Esophagus mucosa (tissue), 1 donor: ENCODE measurements around the gene CTSS. TPM values are rescaled to one million over a fixed set of nuclear protein-coding genes. Genes with fewer than 3 reads are reported as not detected.
A peak's percentile ranks its signal among the peaks of the same experiment; 100 is the strongest.
"Not testable (repeated sequence)": the region's sequence is repeated elsewhere in the genome, so short reads cannot be mapped to it uniquely, and the experiment has no call there.

ENCODE experiments used
- ATAC-seq: fragments of 200-7000 bp; cut with Tn5 transposase; one replicate; pipeline ENCODE4 v1.9.1; 2020
- total RNA-seq: library from RNA; stranded (reverse); gene quantifications from one replicate; pipeline ENCODE4 v1.2.4, GENCODE V29; 2023
- donor health status: DM: yes; HTN: yes; CAD: no.

The CTSS gene
- total RNA-seq, 1 donor from 2014 or later = 19.6 TPM

DNA sequence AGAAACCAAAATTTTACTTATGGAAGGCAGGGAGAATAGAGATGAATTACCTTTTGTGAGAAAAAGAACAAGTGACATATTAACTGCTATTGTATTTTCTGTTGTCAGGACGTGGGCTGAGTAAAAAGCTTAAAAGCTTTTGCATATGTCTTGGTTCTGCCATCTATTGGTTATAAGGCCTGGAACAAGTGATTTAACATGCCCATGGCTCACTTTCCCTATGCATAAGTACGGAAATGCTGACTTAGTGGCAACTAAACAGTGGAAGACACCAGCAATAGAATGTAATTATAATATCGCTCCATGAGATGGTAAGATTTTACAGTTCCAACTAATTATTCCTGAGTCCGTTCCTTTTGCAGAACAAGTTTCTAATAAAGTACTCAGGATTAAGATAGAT is 6.7 kb upstream of the CTSS start:
- ATAC-seq = no peak

DNA sequence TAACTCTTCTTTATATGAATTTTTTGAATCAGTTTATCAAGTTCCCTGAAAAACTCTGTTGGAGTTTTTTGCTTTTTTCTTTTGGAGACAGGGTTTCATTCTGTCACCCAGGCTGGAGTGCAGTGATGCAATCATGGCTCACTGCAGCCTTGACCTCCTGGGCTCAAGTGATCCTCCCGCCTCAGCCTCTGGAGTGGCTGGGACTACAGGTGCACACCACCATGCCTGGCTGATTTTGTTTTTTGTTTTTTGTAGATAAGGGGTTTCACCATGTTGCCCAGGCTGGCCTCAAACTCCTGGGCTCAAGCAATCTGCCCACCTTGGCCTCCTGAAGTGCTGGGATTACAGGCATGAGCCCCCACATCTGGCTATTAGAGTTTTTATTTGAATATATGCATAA is 2.1 kb upstream of the CTSS start:
- not testable (repeated sequence) for ATAC-seq

DNA sequence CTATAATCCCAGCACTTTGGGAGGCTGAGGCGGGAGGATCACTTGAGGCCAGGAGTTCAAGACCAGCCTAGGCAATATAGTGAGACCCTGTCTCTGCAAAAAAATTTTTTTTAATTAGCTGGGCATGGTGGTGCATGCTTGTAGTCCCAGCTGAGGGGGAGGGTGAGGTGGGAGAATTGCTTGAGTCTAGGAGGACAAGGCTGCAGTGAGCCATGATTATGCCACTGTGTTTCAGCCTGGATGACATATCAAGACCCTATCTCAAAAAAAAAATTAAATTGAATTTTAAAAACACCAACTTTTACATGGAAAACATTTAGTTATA is 361 bp upstream of the CTSS start:
- ATAC-seq = not testable (repeated sequence)

DNA sequence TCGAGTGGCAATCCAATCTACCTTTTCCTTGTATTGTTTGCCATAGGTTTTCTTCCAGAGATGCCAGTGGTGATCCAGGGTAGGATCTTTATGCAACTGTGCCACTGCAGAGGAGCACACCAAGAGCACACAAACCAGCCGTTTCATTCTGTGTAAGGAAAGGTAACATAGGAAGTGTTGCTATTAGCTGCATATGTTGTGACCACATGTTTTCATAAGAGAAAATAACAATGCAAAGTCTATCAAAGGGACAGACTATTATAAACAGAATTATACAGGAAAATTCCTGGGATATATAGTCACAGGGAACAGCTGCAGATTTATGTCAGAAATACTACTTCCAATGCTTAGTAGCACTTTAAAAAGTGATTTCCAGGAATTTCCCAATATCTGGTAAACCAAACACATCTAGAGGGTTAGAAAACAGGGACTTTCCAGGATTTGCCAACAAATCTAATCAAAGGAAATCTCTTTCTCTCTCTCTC is 919 bp downstream of the CTSS start:
- peak; percentile 35 for ATAC-seq

DNA sequence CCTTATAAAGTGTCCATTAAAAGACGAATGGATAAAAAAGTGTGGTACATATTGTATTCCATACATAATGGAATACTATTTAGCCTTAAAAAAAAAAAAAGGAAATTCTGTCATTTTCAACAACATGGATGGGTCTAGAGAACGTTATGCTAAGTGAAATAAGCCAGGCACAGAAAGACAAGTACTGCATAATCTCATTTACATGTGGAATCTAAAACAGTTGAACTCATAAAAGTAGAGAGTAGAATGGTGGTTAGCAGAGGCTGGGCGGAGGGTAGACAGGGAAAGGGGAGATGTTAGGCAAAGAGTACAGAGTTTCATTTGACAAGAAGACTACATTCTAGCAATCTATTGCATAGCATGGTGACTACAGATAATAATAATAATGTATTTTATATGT is 2.6 kb downstream of the CTSS start:
- ATAC-seq = no peak

DNA sequence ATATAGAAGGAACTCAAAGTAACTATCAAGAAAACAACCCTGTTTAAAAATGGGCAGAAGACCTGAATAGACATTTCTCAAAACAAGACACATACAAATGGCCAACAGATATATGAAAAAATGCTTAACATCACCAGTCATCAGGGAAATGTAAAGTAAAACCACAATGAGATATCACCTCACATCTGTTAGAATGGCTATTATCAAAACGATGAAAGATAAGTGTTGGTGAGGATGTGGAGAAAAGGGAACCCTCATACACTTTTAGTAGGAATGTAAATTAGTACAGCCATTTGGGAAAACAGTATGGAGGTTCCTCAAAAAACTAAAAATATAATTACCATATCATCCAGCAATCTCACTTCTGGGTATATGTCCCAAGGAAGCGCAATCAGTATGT is 3.0 kb downstream of the CTSS start:
- no peak for ATAC-seq

DNA sequence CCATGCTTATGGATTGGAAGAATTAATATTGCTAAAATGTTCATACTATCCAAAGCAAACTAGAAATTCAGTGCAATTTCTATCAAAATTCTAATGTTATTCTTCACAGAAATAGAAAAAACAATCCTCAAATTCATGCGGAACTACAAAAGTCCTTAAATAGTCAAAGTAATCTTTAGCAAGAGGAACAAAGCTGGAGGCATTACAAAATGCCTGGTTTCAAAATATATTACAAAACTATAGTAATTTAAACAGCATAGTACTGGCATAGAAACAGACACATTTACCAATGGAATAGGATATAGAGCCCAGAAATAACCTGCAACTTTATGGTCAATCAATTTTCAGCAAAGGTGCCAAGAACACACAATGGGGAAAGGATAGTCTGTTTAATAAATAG is 3.8 kb downstream of the CTSS start:
- no peak for ATAC-seq

DNA sequence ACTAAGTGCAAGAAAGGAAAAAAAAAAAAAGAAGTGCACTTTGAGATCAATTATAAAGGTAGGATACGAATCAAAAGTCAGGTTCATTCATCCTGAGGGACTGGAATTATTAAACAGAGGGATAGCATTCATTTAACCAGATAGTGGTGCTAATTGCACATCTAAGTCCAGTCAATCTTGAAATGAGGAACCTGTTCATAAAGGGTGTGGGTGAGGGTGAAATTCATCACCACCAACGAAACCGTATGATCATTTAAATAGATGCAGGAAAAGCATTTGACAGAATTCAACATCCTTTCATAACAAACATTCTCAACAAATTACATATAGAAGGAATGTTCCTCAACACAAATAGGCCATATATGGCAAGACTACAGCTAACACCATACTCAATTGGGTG is 5.6 kb downstream of the CTSS start:
- no peak for ATAC-seq

DNA sequence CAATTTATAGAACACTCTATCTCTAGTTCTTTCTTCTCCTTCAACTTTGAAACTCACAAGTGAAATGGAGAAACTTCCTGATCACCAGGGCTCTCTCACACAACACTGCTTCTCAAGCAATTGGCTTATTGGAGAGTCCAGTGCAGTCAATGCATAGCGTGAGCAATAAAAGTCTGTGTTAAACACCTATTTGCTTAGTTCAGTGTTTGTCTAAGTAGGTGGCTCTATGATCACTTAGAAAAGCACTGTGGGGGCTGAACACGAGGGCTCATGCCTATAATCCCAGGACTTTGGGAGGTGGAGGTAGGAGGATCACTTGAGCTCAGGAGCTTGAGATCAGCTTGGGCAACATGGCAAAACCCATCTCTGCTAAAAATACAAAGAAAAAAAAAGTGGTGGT is 12.2 kb downstream of the CTSS start:
- ATAC-seq = no peak

DNA sequence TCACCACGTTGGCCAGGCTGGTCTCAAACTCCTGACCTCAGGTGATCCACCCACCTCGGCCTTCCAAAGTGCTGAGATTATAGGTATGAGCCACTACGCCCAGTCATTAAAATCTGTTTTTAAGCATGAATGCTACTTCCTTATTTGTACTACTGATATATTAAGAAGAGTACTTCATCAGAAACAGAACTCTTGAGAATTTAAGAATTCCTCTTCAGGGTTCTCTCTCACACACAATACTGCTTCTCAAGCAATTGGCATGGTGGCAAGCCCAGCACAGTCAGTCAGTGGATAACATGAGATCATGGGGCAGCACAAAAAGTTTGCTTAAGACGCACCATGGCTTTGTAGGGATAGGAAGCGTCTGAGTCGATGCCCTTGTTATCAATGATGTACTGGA is 14.1 kb downstream of the CTSS start:
- ATAC-seq = no peak

DNA sequence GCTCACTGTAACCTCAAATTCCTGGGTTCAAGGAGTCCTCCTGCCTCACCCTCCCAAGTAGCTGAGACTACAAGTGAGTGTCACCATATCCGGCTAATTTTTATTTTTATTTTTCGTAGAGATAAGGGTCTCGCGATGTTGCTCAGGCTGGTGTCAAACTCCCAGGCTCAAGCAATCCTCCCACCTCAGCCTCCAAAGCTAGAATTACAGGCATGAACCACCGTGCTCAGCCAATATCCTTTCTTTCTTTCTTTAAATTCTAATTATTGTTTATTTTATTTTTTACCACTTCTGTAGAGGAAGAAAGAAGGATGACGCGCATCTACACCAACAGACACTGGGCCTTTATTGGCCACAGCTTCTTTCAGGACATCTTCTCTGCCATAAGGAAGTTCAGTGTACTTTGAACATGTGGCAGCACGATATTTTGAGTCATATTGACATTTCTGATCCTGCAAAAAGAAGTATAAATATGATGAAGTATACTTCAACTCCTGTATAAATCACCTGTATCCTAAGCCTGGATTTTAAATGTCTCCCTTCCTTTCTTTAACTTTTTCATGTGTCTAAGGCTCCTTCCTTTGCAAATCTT is 15.8 kb downstream of the CTSS start:
- peak; percentile 87 for ATAC-seq

DNA sequence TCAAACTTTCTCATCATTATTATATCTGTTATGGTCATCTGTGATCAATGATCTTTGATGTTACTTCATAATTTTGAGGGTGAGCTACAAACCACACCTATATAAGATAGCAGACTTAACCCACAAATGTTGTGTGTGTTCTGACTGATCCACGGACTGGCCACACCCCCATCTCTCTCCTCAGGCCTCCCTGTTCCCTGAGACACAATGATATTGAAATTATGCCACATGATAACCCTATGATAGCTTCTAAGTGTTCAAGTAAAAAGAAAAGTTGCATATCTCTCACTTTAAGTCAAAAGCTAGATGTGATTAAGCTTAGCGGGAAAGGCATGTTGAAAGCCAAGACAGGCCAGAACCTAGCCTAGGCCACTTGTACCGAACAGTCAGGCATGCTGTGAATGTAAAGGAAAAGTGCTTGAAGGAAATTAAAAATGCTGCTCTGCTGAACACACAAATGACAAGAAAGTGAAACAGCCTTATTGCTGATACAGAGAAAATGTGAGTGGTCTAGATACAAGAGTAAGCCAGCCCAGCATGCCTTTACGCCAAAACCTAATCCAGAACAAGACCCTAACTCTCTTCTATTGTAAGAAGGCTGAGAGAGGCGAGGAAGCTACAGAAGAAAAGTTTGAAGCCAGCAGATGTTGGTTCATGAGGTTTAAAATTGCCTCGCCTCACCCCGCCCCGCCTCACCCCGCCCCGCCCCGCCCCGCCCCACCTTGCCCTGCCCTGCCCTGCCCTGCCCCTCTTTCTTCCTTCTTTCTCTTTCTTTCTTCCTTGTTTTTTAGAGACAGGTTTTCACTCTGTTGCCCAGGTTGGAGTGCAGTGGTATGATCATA is 16.5 kb downstream of the CTSS start:
- peak; percentile 75 for ATAC-seq

DNA sequence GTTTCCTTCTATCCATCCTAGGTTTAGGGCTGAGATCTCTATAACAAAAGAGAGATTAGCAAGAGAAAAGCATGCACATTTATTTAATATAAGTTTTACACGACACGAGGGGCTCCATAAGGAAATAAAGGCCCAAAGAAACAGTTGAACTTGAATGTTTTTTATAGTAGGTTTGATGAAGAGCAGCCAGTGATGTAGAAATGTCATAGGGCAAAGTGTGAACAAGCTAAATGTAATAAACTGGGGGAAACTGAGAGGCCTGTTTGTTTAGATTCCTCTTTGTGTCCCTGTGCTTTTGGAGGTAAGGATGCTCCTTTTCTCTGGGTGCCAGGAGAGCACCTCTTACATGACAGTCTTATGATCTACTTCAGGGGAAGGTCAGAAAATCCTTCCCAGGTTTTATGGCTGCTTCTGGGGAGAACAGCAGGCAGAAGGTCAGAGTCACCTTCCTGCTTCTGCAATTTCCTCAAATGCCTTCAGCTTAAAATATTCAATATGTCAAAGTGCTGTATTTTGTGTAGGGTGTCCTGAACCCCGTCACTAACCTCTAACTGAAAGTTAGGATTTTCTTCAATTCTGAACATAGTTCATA is 35.4 kb downstream of the CTSS start:
- no peak for ATAC-seq

DNA sequence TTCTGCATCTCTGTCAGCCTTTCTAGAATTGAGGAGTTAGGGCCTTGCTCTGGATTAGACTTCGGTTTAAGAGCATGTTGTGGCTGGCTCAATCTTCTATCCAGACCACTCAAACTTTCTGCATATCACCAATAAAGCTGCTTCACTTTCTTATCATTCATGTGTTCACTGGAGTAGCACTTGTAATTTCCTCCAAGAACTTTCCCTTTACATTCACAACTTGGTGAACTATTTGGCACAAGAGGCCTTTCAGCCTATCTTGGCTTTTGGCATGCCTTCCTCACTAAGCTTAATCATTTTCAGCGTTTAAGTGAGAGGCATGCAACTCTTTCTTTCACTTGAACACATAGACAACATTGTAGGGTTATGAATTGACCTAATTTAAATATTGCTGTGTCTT is 41.2 kb downstream of the CTSS start:
- ATAC-seq = no peak

DNA sequence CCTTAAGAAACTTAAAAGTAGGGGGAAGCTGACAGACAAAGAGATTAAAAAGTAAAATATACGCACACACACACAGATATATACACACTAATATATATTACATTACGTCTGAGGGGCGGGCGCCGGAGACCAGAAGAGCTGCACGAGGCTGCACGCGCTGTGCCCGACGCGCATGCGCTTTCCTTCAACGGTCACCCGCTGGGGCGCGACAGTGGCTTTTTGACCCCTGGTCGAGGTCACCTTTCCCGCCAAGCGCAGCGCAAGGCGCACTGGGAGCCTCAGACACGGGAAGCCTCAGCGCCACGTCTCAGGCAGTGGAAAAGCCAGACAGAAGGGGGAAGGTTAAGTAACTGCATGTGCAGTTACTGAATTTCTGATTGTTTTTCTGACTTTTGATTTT is 44.9 kb downstream of the CTSS start, which contains the start of gene HORMAD1:
Gene HORMAD1 (minus strand): TSS at position 193 of the 400 bp plus-strand sequence. CDS start 1,390 bp downstream, outside the sequence.
- ATAC-seq = no peak

DNA sequence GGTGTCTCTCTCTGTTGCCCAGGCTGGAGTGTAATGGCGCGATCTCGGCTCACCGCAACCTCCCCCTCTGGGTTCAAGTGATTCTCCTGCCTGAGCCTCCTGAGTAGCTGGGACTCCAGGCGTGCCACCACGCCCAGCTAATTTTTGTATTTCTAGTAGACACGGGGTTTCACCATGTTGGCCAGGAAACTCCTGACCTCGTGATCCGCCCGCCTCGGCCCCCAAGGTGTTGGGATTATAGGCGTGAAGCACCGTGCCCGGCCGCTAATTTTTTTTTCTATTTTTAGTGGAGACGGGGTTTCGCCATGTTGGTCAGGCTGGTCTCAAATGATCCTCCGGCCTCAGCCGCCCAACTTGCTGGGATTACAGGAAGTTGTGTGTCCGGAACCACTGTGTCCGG is 45.5 kb downstream of the CTSS start:
- ATAC-seq = no peak

DNA sequence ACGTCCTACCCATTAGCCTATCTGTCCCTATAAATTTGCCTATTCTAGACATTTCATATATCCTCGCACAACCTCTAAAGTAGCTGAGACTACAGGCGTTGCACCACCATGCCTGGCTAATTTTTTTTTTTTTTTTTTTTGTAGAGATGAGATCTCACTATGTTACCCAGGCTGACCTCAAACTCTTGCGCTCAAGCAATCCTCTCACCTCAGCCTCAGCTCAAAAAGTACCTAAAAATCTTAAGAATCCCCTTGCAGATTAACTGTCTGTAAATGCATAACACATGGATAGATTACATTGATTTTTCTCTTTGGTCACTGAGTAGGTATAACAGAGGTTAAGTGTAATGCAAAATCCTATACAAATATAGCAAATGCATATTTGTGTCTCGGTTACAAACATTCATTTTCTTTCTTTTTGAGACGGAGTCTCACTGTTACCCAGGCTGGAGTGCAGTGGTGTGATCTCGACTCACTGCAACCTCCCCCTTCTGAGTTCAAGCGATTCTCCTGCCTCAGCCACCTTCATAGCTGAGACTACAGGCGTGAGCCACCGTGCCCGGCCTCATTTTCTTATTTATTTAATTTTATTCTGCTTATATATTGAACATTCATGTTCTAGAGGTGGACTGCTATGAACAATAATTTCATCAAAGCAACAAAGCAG is 47.2 kb downstream of the CTSS start:
- no peak for ATAC-seq

DNA sequence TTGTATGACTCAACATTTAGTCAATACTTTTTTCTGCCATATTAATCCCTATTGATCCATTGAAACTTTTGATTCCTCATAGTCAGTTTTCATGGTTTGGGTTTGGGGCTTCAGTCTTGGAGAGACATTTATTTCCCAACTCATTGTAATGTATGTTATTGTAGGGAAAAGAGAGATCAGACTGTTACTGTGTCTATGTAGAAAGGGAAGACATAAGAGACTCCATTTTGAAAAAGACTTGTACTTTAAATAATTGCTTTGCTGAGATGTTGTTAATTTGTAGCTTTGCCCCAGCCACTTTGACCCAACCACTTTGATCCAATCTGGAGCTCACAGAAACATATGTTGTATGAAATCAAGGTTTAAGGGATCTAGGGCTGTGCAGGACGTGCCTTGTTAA is 56.5 kb downstream of the CTSS start:
- ATAC-seq = not testable (repeated sequence)

DNA sequence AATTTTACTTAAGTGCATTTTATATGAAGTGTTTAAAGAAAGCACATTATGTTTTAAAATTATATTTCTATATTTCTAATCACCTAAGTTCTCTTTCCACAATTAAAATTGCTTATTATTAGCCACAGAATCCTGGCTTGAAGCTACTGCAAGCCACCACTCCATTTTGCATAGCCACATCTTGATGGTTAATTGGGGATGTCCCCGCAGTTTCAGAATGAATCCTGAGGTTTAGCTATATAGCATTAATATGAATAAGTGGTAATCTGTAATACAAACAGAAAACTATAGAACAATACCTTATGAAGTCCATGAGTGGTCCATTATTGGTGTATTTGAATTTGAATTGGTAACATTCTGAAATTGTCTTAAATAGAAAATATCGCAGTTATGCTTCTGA is 57.0 kb downstream of the CTSS start:
- ATAC-seq = no peak

DNA sequence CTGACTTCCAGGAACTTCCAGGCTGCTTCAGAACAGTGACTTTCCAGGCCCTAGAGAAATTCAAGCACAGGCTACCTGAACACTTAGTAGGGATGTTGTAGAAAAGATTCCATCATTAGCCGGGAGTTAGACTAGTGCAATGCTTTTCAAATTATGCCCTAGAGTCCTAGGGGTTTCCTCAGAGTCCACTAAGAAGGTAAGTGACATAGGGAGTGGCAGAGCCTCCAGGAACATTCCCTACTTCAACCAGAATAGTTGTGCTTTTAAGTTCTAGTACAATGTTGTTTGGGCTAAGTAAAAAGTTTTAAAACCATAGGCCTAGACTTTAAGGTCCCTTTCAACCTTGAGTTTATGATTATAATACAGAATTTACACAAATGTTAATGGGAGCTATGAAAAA is 59.5 kb downstream of the CTSS start:
- ATAC-seq = no peak

DNA sequence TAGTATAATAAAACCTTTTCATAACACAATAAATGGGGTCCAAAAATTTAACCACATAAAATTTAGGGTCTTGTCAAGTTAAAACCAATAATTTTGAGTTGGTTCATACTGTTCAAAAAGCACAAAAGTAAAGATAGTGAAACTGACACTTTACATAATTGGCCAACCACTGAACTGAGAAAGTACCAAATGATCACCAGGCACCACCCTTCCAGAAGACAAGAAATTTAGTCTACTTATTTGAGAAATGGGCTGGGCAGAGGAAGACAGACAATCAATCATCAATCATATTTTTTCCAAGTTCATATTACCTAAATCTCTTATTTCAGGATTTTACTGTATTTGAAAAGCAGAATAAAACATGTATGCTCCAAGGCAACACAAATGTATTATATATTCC is 62.2 kb downstream of the CTSS start:
- ATAC-seq = no peak

DNA sequence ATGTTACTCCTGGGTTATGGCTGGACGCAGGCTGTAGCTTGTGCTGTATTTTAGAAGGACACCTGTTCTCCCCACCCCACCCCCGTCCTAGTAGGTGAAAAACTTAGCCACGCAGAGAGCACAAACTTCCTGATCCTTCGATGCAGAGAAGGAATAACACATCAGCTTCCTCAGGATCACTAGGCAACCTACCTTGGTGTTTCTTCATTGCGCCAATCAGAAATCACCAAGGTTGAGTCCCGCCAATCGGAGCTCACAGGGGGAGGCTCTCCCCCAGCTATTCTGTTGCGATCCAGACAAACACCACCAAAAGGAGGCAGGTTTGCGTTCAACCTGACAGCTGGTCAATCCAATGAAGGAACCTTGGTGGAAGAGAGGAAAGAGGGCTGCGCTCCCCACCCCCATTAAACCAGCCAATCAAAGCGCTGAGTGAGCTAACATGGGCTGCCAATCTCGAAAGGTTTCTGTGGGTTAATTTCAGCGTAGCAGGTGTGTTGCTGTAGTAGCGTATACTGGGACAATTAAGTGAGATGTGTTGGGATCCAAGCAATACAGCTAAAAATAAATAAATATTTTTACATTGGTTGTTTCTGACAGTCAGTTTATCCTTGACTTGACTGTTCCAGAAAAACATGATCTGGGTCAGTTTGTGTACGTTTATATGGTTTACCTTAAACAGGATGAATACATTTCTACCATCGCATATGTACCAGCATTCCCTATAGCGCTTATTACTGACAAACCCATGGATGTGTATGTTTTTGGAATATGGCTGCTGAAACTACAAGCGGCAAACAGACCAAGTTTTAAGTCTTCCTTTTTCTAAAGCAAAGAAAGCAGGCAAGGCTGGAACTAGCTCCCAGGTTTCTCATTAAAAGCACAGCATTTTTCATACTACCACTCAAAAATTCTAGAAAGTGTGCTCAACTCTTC is 68.3 kb downstream of the CTSS start, which contains the start of gene GOLPH3L:
Gene GOLPH3L (minus strand): TSS at position 160 of the 933 bp plus-strand sequence. CDS start 2,316 bp downstream, outside the sequence.
- peak; percentile 99 for ATAC-seq
